Measurements from ENCODE around the gene MICAL3. TPM values are rescaled to one million over a fixed set of nuclear protein-coding genes. Genes with fewer than 3 reads are reported as not detected.

Gene MICAL3
- total and polyA plus RNA-seq, 9 of the 15 experiments (the other 6 are each of a cell fraction or from before 2014, with no cell fraction given): 0.53 to 32.1 (median 12.3) TPM

- FAIRE-seq: no peak
- no peaks in the 10 kb centered on the region for H3K36me3 ChIP-seq (ENCODE audit: control insufficient read depth, insufficient read depth, low read length)
- H3K79me2 ChIP-seq (ENCODE audit: control insufficient read depth, insufficient read depth, low read length): peaks cover 21% of the 10 kb centered on the region
- ChIA-PET CTCF (ENCODE audit: low intra/inter-chr PET ratio) (no interaction called here), POLR2A (interaction anchor here (0.6 to 2.0 kb wide), 5 partner anchors 10 to 812 kb away, joined by 3 to 8 read pairs (median 3); no protein-coding TSS in a partner anchor)
- TF ChIP-seq SMAD1 (IDR thresholded peaks at IDR 0.05; ENCODE audit: low read depth, low read length, partially characterized antibody): no peak
- peak; percentile 24 for TF ChIP-seq ZNF146 (CRISPR knock-in tag; IDR thresholded peaks at IDR 0.05; ENCODE audit: unreplicated experiment)
- no peak for TF ChIP-seq HDAC1 (IDR thresholded peaks at IDR 0.05)
- no peak for TF ChIP-seq ZNF407 (IDR thresholded peaks at IDR 0.05; ENCODE audit: low read depth)
- TF ChIP-seq ZNF780A (CRISPR knock-in tag; IDR thresholded peaks at IDR 0.05): no peak
- no peak for TF ChIP-seq PURB (CRISPR knock-in tag; IDR thresholded peaks at IDR 0.05; ENCODE audit: low read depth)
- TF ChIP-seq PTBP1 (IDR thresholded peaks at IDR 0.05; ENCODE audit: low read depth, low read length): no peak
- BruUV-seq (replicated peaks): no TSS peak
- no peak overlapping the region for H3K4me3 ChIP-seq
- H2AFZ ChIP-seq (ENCODE audit: low read depth, low read length): no peak overlapping the region
- H3K9ac ChIP-seq (ENCODE audit: insufficient read depth in 1 of 2, low read depth in 2 of 2, low read length in 2 of 2): no peak overlapping the region; a peak in 1 of 4 replicates
- WGBS (ENCODE audit: insufficient coverage, low coverage, missing lambda C conversion rate): 55% methylated on average over 12 of the region's 18 CpGs
- H3K4me1 ChIP-seq (replicated peaks in 1 of 2; ENCODE audit: control insufficient read depth in 2 of 2, insufficient read depth in 2 of 2, low read length in 2 of 2): peaks cover 0 to 9% of the 10 kb centered on the region in 2 experiments; a peak in 2 of 5 replicates
- no peaks in the 10 kb centered on the region for H3K9me3 ChIP-seq (replicated peaks; ENCODE audit: control insufficient read depth, insufficient read depth, low read depth, low read length)
- H3K27me3 ChIP-seq (ENCODE audit: control insufficient read depth in 2 of 2, insufficient read depth in 2 of 2, low read length in 2 of 2): no peaks in the 10 kb centered on the region
- H3K4me2 ChIP-seq (ENCODE audit: insufficient read depth, low read length): no peak overlapping the region
- no peak for DNase-seq (ENCODE audit: extremely low read depth in 1 of 4, low spot score in 3 of 4)
- H3K9me1 ChIP-seq (ENCODE audit: control insufficient read depth, insufficient read depth, low read length): no peaks in the 10 kb centered on the region
- intact Hi-C loops (cut with micrococcal nuclease) (no loop called here), in situ Hi-C loops (cut with MboI) (no loop called here)
- H4K20me1 ChIP-seq (replicated peaks; ENCODE audit: control insufficient read depth, insufficient read depth, low read length): peaks cover 13% of the 10 kb centered on the region
- no peak; the same call in 2 of the 3 replicates for ATAC-seq
- no peak overlapping the region for H3K27ac ChIP-seq (ENCODE audit: extremely low read depth, low read depth, low read length)
Measured at GRCh38 chr22:17930455-17931313, 93.7 kb downstream of the MICAL3 start.

All from K562 (cell line).